Activated naive CD4-positive, alpha-beta T cell treated with anti-CD3 and anti-CD28 coated beads, Interleukin-2, amount 50 U/mL, for 72 hours (primary cell): ENCODE results near the gene CAMK2D. TPM values are rescaled to one million over a fixed set of nuclear protein-coding genes. Genes with fewer than 3 reads are reported as not detected.
A peak's percentile ranks its signal among the peaks of the same experiment; 100 is the strongest.

ENCODE experiments used
- ATAC-seq, 2 donors: fragments of 150-1000 bp; cut with Tn5 transposase; 2 replicates each; pipeline ENCODE4 v1.10.0; 2021; ENCODE audit warnings: mild to moderate bottlenecking in 2 of 2, moderate library complexity in 2 of 2
- DNase-seq, 2 donors: peaks; one replicate each; pipeline ENCODE4 v3.0.0; 2021 to 2022; ENCODE audit warnings: low spot score in 2 of 2
- H3K27ac Mint-ChIP-seq, 2 donors: one replicate each; pipeline ENCODE4 v1.8.0; 2022; ENCODE audit warnings: mild to moderate bottlenecking in 2 of 2, mixed read lengths in 2 of 2
- H3K36me3 Mint-ChIP-seq, 2 donors: one replicate each; pipeline ENCODE4 v1.8.0; 2022; ENCODE audit warnings: mixed read lengths in 2 of 2
- H3K9me3 Mint-ChIP-seq, 2 donors: one replicate each; pipeline ENCODE4 v1.8.0; 2022; ENCODE audit warnings: mixed read lengths in 2 of 2
- total RNA-seq, 2 donors: library from RNA; stranded (reverse); gene quantifications; one replicate each; pipeline ENCODE4 v1.2.3, GENCODE V29; 2022

Gene CAMK2D
- total RNA-seq, 2 donors from 2014 or later: 61.3 to 74.6 TPM

DNA sequence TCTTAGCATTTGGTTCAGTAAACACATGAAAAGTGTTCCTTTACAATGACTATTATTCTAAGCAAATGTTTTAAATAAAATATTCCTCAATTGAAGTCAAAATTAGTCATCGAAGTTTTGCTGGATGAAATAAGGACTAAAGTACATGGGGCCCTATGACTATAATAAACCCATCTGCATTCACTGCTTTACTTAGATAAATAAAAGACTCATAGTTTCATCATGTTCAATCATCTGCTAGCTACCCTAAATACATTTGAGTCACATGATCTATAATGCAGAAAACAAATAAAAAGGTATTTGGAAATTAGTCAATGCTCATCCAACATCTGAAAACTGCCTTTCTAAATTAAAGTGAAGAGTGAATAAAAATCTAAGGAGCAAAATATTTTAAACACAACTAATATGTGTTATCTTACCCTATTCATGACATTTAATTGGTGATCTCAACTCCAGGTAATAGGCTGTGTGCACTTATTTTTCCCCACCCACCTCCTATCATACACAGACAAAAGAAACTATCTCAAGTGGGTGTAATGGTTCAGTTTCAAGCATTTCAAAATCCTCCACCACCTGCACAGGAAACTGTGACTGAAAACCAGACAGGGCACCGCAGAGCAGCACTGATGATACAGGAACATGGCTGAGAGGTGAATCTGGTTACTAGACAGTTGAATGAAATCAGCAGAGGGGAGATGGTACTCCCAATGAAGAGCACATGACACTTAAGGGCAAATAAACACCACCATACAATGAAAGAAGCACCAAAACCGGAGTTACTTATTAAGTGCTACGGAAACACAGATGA, 78.6 kb downstream of the CAMK2D start:
- peaks cover 5 to 21% of the 10 kb centered on the region in 2 donors for H3K9me3 Mint-ChIP-seq
- H3K36me3 Mint-ChIP-seq: peaks cover 23 to 56% of the 10 kb centered on the region in 2 donors
- H3K27ac Mint-ChIP-seq: peak overlapping the region; percentile 89 to 97
- DNase-seq: peak; percentile 66 to 77
- peak; percentile 84 to 87 for ATAC-seq

GRCh38 chr4:113678641-113679040, 82.9 kb downstream of the CAMK2D start:
- DNase-seq (no peak), ATAC-seq (no peak)
- H3K36me3 Mint-ChIP-seq: peaks cover 32 to 67% of the 10 kb centered on the region in 2 donors
- H3K27ac Mint-ChIP-seq: no peak overlapping the region
- H3K9me3 Mint-ChIP-seq: peaks cover 5 to 21% of the 10 kb centered on the region in 2 donors

DNA sequence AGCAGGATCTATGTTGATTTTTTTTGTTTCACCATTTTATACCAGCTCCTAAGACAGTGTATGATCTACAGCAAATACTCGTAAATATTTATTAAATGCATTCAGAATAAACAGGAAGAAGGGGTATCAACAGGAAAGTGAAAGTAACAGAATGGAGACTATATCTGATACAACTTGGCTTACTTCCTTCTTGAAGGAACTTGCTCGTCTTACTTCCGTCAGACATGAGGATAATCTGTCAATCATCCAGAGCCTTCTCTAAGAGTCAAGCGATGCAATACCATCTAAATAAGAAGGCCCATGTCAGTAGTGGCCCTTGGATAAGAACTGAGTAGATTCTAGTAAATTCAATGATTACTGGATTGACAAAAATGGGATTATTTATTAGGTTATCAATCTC, 84.2 kb downstream of the CAMK2D start:
- H3K27ac Mint-ChIP-seq: peak overlapping the region; percentile 13 to 14
- H3K36me3 Mint-ChIP-seq: peaks cover 32 to 59% of the 10 kb centered on the region in 2 donors
- ATAC-seq (no peak), DNase-seq (no peak)
- H3K9me3 Mint-ChIP-seq: peaks cover 5 to 21% of the 10 kb centered on the region in 2 donors

DNA sequence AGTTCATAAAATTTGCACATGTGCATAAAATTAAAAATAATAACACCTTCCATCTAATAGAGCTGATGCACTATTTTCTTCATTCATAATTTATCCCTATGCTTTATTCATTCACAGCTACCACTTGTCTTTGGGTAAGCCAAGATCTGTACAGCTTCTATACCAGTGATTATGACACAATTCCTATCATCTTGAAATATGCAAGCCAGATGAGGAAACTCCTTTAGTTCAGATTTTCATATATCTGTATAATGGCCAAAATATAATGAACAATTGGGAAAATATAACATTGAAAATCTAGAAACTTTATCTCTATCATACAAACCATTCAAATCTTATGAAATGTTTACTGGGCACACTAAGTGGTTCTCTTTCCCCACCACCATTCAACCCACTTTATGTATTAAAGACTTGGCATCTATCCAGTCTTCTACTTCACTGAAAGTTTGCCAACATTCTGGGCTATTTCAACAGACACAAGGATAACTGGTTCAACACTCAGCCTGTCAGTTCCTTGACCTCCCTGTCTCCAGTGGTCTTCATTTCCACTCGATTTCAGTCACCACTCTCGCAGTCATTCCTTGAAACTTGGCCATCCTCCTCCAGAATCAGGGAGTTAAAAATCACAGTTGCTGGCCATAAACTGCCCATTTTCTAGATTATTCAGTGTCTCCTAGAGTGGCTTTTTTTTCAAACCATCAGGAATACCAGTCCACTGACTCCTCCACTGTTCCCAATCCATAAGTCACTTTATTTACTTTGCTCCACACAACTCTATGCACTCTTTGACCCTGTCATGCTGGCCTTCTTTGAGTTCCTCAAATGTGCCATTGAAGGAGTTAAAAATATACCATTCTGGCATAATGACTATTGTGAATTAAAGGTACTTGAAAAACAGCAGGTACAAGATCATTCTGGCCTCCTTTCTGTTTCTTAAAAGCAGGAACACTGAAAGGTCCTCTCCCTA, 85.5 kb downstream of the CAMK2D start:
- Mint-ChIP-seq H3K36me3 (peaks cover 23 to 46% of the 10 kb centered on the region in 2 donors), H3K9me3 (peaks cover 0 to 12% of the 10 kb centered on the region in 2 donors), H3K27ac (no peak overlapping the region)
- no peak for ATAC-seq
- DNase-seq: no peak

- peak overlapping the region in 1 of 2 donors; percentile 66 for H3K27ac Mint-ChIP-seq
These were observed 86.8 kb downstream of the CAMK2D start for GRCh38 chr4:113674733-113675132.

GRCh38 chr4:113674251-113674650, 87.3 kb downstream of the CAMK2D start:
- Mint-ChIP-seq H3K9me3 (peaks cover 0 to 2% of the 10 kb centered on the region in 2 donors), H3K27ac (peak overlapping the region in 1 of 2 donors; percentile 66), H3K36me3 (peaks cover 20 to 28% of the 10 kb centered on the region in 2 donors)
- ATAC-seq (peak in 1 of 2 donors; percentile 27), DNase-seq (no peak)

More at GRCh38 chr4:113674733-113675132, 86.8 kb downstream of the CAMK2D start:
- peaks cover 0 to 5% of the 10 kb centered on the region in 2 donors for H3K9me3 Mint-ChIP-seq
- DNase-seq: no peak
- H3K36me3 Mint-ChIP-seq: peaks cover 16 to 33% of the 10 kb centered on the region in 2 donors
- ATAC-seq: no peak

DNA sequence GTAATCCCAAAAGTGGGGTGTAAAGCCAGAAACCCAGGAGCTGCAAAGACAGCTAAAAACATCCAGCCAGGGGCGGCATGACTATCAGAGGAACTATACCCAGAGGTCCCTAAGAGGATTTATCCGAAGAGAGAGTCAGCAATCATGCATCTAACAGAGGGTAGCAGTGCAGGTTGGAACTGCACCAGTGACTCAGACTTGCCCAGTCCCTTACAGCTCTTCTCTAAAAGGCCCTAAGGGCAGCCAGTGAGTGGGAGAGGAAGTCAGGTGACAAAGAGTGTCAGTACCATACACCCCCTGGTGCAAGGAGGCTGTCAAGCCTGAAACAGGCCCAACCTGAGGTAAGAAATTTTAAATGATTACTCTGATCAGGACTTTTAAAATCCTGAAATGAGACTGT, 88.1 kb downstream of the CAMK2D start:
- peak; percentile 95 to 100 for ATAC-seq
- H3K9me3 Mint-ChIP-seq: no peaks in the 10 kb centered on the region
- peak in 1 of 2 donors; percentile 21 for DNase-seq
- H3K27ac Mint-ChIP-seq: peak overlapping the region in 1 of 2 donors; percentile 9
- H3K36me3 Mint-ChIP-seq: peaks cover 21 to 24% of the 10 kb centered on the region in 2 donors

DNA sequence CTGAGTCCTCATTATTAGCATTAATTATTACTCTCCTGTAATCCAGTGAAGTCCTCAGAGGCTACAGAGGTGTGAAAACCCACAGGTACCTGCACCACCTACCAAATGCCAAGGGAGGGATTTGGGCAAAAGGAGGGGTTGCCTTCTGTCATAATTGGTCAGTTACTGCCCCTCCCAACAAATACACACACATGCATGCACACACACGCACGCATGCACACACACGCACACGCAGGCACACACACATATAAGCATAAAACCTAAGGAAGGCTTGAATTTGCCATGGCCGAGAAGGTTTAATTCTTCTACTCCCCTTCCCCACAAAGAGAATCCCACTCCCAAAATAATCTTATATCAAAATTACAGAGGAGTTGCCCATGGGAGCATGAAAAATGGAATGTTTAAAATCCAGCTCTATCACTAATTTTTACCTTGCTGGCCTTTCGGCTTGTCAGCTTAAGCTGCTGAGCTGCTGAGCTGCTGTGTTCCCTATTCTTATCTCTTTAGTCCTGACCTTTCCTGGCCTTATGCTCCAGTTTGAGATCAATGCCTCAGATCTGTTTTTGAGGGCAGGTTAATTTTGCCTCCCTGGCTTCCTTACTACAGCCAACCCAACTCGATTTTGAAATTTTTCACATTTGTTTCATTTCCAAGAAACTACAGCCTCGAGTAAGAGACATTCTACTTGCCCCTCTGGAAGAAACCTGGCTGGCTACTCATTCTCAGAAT, 95.0 kb downstream of the CAMK2D start:
- DNase-seq (no peak), ATAC-seq (no peak)
- Mint-ChIP-seq H3K9me3 (no peaks in the 10 kb centered on the region), H3K36me3 (peaks cover 6 to 18% of the 10 kb centered on the region in 2 donors), H3K27ac (no peak overlapping the region)

DNA sequence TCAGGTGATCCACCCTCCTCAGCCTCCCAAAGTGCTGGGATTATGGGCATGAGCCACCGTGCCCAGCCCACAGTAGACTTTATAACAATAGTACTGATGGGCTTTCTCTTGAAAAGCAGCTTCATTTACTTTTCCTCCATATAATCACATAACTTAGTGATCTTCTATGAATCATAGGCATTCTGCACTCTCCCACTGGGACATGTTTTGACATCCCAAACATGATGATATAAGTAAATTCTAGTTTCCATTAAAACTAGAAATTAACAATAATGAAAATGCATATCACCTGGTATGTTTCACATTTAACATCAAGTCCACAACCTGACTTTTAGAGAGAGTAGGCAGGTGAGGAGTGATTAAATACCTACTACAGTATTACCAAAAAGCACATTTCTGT, 96.5 kb downstream of the CAMK2D start:
- Mint-ChIP-seq H3K27ac (no peak overlapping the region), H3K9me3 (no peaks in the 10 kb centered on the region), H3K36me3 (peaks cover 6 to 18% of the 10 kb centered on the region in 2 donors)
- DNase-seq (no peak), ATAC-seq (no peak)

GRCh38 chr4:113662581-113662980, 99.0 kb downstream of the CAMK2D start:
- Mint-ChIP-seq H3K9me3 (peaks cover 0 to 8% of the 10 kb centered on the region in 2 donors), H3K36me3 (peaks cover 14 to 40% of the 10 kb centered on the region in 2 donors), H3K27ac (no peak overlapping the region)
- DNase-seq: no peak
- ATAC-seq: no peak

DNA sequence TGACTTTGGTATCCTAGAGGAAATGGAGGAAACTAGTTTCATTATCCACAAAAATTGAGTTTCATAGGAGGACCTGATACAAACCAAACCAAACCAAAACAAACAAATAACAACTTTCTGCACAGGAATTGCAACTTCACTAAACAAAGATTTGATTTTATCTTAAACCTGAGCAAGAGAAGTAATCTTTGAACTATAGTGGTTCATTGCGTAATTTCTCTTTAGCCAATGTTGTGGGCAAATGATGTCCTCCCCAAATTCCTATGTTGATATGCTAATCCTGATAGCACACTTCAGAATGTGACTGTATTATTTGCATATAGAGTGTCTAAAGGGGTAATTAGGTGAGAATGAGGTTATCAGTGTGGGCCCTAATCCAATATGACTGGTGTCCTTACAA, 102.4 kb downstream of the CAMK2D start:
- no peak for ATAC-seq
- Mint-ChIP-seq H3K9me3 (peaks cover 0 to 16% of the 10 kb centered on the region in 2 donors), H3K36me3 (peaks cover 14 to 37% of the 10 kb centered on the region in 2 donors), H3K27ac (no peak overlapping the region)
- DNase-seq: no peak

GRCh38 chr4:113657586-113658233, 103.8 kb downstream of the CAMK2D start:
- ATAC-seq (peak; percentile 47 to 52), DNase-seq (no peak)
- H3K27ac Mint-ChIP-seq: peak overlapping the region in 1 of 2 donors; percentile 7

DNA sequence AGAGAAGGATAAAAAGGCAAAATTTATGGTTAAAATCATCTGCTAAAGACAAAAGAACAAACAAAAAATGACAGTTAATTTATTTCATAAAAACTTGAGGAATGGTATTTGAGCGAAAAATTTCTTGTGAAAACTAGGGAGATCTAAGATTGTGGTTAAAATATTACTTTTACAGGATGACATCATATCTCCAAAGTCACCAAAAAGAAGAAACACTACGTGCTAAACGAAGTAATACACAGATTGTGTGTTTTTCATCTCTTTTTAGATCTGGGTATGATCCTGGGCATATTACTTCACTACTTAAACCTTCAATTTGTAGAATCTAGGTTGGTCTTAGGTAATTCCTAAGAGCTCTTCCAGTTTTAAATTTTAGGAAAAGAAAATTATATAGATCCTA, 107.7 kb downstream of the CAMK2D start:
- peaks cover 6 to 27% of the 10 kb centered on the region in 2 donors for H3K36me3 Mint-ChIP-seq
- no peak overlapping the region for H3K27ac Mint-ChIP-seq
- DNase-seq (no peak), ATAC-seq (no peak)
- peaks cover 0 to 16% of the 10 kb centered on the region in 2 donors for H3K9me3 Mint-ChIP-seq

More at GRCh38 chr4:113657586-113658233, 103.8 kb downstream of the CAMK2D start:
- peaks cover 14 to 37% of the 10 kb centered on the region in 2 donors for H3K36me3 Mint-ChIP-seq
- H3K9me3 Mint-ChIP-seq: peaks cover 0 to 16% of the 10 kb centered on the region in 2 donors

- H3K27ac Mint-ChIP-seq: no peak overlapping the region
- ATAC-seq (no peak), DNase-seq (no peak)
- no peaks in the 10 kb centered on the region for H3K9me3 Mint-ChIP-seq
- peaks cover 5 to 26% of the 10 kb centered on the region in 2 donors for H3K36me3 Mint-ChIP-seq
These were observed 115.1 kb downstream of the CAMK2D start for GRCh38 chr4:113646442-113646822.

DNA sequence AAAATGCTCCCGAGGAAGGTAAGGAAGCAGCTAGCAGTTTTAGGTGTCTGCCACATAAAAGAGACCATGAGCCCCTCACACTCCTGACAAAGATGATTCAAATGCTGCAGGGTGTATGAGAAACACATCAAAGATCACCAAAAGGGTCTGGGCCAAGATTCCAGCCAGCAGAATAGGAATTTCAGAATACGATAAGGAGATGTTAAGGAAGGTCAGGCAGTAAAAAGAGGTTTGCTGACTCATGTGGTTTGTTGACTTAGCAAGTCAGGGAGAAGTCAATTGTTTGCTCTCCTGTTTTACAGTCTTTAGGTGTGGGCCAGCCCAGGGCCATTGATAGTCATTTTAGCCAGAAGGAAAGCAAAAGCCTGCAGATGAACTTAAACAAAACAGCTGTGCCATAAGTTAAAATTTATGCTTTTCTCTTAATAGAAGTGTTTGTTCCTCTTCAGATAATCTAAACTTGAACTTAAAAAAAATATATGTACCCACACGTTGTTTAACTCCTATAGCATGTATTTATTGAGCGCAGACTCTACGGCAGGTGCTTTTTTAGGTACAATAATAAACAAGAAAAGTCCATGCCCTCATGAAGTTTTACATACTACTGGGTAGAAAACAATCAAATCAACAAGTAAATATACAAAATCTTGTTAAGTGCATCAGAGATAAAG, 115.6 kb downstream of the CAMK2D start:
- ATAC-seq (peak in 1 of 2 donors; percentile 27), DNase-seq (no peak)
- Mint-ChIP-seq H3K9me3 (no peaks in the 10 kb centered on the region), H3K27ac (peak overlapping the region in 1 of 2 donors; percentile 9), H3K36me3 (peaks cover 5 to 26% of the 10 kb centered on the region in 2 donors)
